IPS-20b (cell line): ENCODE measurements around the gene LLPH.
"Not testable (repeated sequence)": the region's sequence is repeated elsewhere in the genome, so short reads cannot be mapped to it uniquely, and the experiment has no call there.

Source experiments
- H3K27ac ChIP-seq: one replicate; pipeline ENCODE4 v1.5.1; 2013; ENCODE audit warnings: low read length
- H3K27me3 ChIP-seq: 2 replicates; pipeline ENCODE4 v1.6.1; 2013; ENCODE audit warnings: mild to moderate bottlenecking, low read length, inconsistent platforms; ENCODE audit not compliant: insufficient read depth
- H3K36me3 ChIP-seq: 2 replicates; pipeline ENCODE4 v1.6.1; 2013; ENCODE audit warnings: low read depth, mild to moderate bottlenecking, inconsistent platforms, low read length, moderate library complexity; ENCODE audit not compliant: insufficient read depth
- H3K4me1 ChIP-seq: 2 replicates; pipeline ENCODE4 v1.6.1; 2013; ENCODE audit warnings: mild to moderate bottlenecking, control low read depth, inconsistent platforms, low read length, moderate library complexity; ENCODE audit not compliant: insufficient read depth
- H3K4me3 ChIP-seq: 2 replicates; pipeline ENCODE4 v1.5.1; 2013; ENCODE audit warnings: mild to moderate bottlenecking, low read length, inconsistent platforms
- H3K9ac ChIP-seq: 2 replicates; pipeline ENCODE4 v1.6.1; 2013; ENCODE audit warnings: low read depth, mild to moderate bottlenecking, inconsistent platforms, low read length, moderate library complexity
- H3K9me3 ChIP-seq: 2 replicates; pipeline ENCODE4 v1.6.1; 2013; ENCODE audit warnings: mild to moderate bottlenecking, low read depth, low read length, inconsistent platforms; ENCODE audit not compliant: insufficient read depth

LLPH gene

GRCh38 chr12:66130267-66131066 is at the start of gene LLPH:
LLPH (minus strand) TSS chr12:66130750; CDS start chr12:66129106, 1,644 bp downstream.
- Histone ChIP-seq H3K36me3 (peaks cover 29% of the 10 kb centered on the region), H3K9ac (peak within 1 kb of the TSS; percentile 89), H3K4me3 (peak within 1 kb of the TSS; percentile 94), H3K27me3 (no peaks in the 10 kb centered on the region), H3K27ac (peak within 1 kb of the TSS; percentile 62), H3K4me1 (peaks cover 14% of the 10 kb centered on the region), H3K9me3 (no peaks in the 10 kb centered on the region)

- Histone ChIP-seq H3K9me3 (peaks cover 5% of the 10 kb centered on the region), H3K4me3 (no peak overlapping the region), H3K27ac (no peak overlapping the region), H3K36me3 (no peaks in the 10 kb centered on the region), H3K27me3 (no peaks in the 10 kb centered on the region), H3K9ac (no peak overlapping the region), H3K4me1 (no peaks in the 10 kb centered on the region)
Measured at GRCh38 chr12:66176105-66176900, 45.8 kb upstream of the LLPH start.

- not testable (repeated sequence) for H3K27ac ChIP-seq, H3K4me3 ChIP-seq, H3K9me3 ChIP-seq, H3K36me3 ChIP-seq, H3K4me1 ChIP-seq, H3K27me3 ChIP-seq, H3K9ac ChIP-seq
Measured at GRCh38 chr12:66174391-66175325, 44.1 kb upstream of the LLPH start.

GRCh38 chr12:66170606-66171005 is 40.1 kb upstream of the LLPH start:
- Histone ChIP-seq H3K9me3 (peaks cover 5% of the 10 kb centered on the region), H3K27ac (no peak overlapping the region), H3K27me3 (no peaks in the 10 kb centered on the region), H3K9ac (no peak overlapping the region), H3K36me3 (no peaks in the 10 kb centered on the region), H3K4me3 (no peak overlapping the region), H3K4me1 (peaks cover 3% of the 10 kb centered on the region; the same call in 1 of the 2 replicates)

- H3K36me3 ChIP-seq = no peaks in the 10 kb centered on the region
- H3K27ac ChIP-seq = peak within 1 kb of the TSS; percentile 81
- H3K4me1 ChIP-seq = peaks cover 3% of the 10 kb centered on the region; the same call in 1 of the 2 replicates
- peaks cover 5% of the 10 kb centered on the region for H3K9me3 ChIP-seq
- peak within 1 kb of the TSS; percentile 83 for H3K4me3 ChIP-seq
- peak within 1 kb of the TSS; percentile 84; the same call in 1 of the 2 replicates for H3K9ac ChIP-seq
- no peaks in the 10 kb centered on the region for H3K27me3 ChIP-seq
Measured at GRCh38 chr12:66169221-66170170, 38.9 kb upstream of the LLPH start, which contains the start of gene TMBIM4. TMBIM4 (minus strand) TSS chr12:66169996; CDS start chr12:66169951, 45 bp downstream.

- H3K9ac ChIP-seq = peak overlapping the region; percentile 84; the same call in 1 of the 2 replicates
- no peaks in the 10 kb centered on the region for H3K36me3 ChIP-seq
- H3K27ac ChIP-seq = no peak overlapping the region
- no peaks in the 10 kb centered on the region for H3K9me3 ChIP-seq
- no peaks in the 10 kb centered on the region for H3K27me3 ChIP-seq
- peak overlapping the region; percentile 83 for H3K4me3 ChIP-seq
- peaks cover 3% of the 10 kb centered on the region; the same call in 1 of the 2 replicates for H3K4me1 ChIP-seq
Measured at GRCh38 chr12:66168410-66168809, 37.9 kb upstream of the LLPH start.

GRCh38 chr12:66166561-66166960 is 36.0 kb upstream of the LLPH start:
- H3K27ac ChIP-seq = no peak overlapping the region
- no peaks in the 10 kb centered on the region for H3K36me3 ChIP-seq
- no peak overlapping the region for H3K4me3 ChIP-seq
- H3K9ac ChIP-seq = no peak overlapping the region
- H3K9me3 ChIP-seq = no peaks in the 10 kb centered on the region
- peaks cover 3% of the 10 kb centered on the region; the same call in 1 of the 2 replicates for H3K4me1 ChIP-seq
- H3K27me3 ChIP-seq = no peaks in the 10 kb centered on the region

GRCh38 chr12:66165141-66165540 is 34.6 kb upstream of the LLPH start:
- H3K9me3 ChIP-seq = no peaks in the 10 kb centered on the region
- no peak overlapping the region for H3K27ac ChIP-seq
- H3K27me3 ChIP-seq = no peaks in the 10 kb centered on the region
- peaks cover 3% of the 10 kb centered on the region; the same call in 1 of the 2 replicates for H3K4me1 ChIP-seq
- no peak overlapping the region for H3K4me3 ChIP-seq
- H3K9ac ChIP-seq = no peak overlapping the region
- H3K36me3 ChIP-seq = no peaks in the 10 kb centered on the region

GRCh38 chr12:66164349-66164821 is 33.8 kb upstream of the LLPH start:
- Histone ChIP-seq H3K27me3 (no peaks in the 10 kb centered on the region), H3K36me3 (no peaks in the 10 kb centered on the region), H3K9ac (no peak overlapping the region), H3K4me1 (peaks cover 3% of the 10 kb centered on the region; the same call in 1 of the 2 replicates), H3K9me3 (no peaks in the 10 kb centered on the region), H3K27ac (no peak overlapping the region), H3K4me3 (no peak overlapping the region)

GRCh38 chr12:66163289-66163688 is 32.7 kb upstream of the LLPH start:
- Histone ChIP-seq H3K9ac (no peak overlapping the region), H3K27me3 (no peaks in the 10 kb centered on the region), H3K4me1 (peaks cover 2% of the 10 kb centered on the region; the same call in 1 of the 2 replicates), H3K27ac (no peak overlapping the region), H3K9me3 (no peaks in the 10 kb centered on the region), H3K4me3 (no peak overlapping the region), H3K36me3 (no peaks in the 10 kb centered on the region)
